GM10266 (cell line): Measurements from ENCODE around the gene STRN3.
"Not testable (repeated sequence)": the region's sequence is repeated elsewhere in the genome, so short reads cannot be mapped to it uniquely, and the experiment has no call there.

ENCODE experiments used
- DNase-seq: peaks from one replicate; pipeline ENCODE4 v3.0.0; 2012; ENCODE audit errors: extremely low spot score
- TF ChIP-seq, protein P1 (sequence below): IDR thresholded peaks from 2 replicates; pipeline ENCODE4 v1.5.1; 2012; ENCODE audit warnings: mild to moderate bottlenecking, low read depth; ENCODE audit not compliant: control insufficient read depth, insufficient read depth; ENCODE audit errors: missing control alignments

Gene STRN3, protein sequence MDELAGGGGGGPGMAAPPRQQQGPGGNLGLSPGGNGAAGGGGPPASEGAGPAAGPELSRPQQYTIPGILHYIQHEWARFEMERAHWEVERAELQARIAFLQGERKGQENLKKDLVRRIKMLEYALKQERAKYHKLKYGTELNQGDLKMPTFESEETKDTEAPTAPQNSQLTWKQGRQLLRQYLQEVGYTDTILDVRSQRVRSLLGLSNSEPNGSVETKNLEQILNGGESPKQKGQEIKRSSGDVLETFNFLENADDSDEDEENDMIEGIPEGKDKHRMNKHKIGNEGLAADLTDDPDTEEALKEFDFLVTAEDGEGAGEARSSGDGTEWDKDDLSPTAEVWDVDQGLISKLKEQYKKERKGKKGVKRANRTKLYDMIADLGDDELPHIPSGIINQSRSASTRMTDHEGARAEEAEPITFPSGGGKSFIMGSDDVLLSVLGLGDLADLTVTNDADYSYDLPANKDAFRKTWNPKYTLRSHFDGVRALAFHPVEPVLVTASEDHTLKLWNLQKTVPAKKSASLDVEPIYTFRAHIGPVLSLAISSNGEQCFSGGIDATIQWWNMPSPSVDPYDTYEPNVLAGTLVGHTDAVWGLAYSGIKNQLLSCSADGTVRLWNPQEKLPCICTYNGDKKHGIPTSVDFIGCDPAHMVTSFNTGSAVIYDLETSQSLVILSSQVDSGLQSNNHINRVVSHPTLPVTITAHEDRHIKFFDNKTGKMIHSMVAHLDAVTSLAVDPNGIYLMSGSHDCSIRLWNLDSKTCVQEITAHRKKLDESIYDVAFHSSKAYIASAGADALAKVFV

DNA sequence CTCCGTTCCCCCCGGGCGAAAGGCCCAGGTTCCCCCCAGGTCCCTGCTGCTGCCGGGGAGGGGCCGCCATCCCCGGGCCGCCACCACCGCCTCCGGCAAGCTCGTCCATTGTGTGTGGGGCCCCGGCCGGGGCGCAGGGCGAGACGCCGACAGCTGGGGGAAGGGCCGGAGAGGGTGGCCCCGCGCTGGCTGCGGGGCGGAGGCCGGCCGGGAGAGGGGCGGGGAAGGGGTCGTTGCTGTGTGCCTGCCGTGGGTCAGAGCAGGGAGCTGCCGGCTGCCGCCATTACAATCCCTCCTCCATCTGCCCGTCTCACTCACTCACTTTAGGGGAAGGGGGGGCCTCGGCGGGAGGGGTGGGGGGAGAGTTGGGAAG is at the start of gene STRN3:
Gene STRN3 (minus strand): TSS at position 303 of the 373 bp plus-strand sequence. CDS start 194 bp downstream, at position 109.
- TF ChIP-seq, protein P1, sequence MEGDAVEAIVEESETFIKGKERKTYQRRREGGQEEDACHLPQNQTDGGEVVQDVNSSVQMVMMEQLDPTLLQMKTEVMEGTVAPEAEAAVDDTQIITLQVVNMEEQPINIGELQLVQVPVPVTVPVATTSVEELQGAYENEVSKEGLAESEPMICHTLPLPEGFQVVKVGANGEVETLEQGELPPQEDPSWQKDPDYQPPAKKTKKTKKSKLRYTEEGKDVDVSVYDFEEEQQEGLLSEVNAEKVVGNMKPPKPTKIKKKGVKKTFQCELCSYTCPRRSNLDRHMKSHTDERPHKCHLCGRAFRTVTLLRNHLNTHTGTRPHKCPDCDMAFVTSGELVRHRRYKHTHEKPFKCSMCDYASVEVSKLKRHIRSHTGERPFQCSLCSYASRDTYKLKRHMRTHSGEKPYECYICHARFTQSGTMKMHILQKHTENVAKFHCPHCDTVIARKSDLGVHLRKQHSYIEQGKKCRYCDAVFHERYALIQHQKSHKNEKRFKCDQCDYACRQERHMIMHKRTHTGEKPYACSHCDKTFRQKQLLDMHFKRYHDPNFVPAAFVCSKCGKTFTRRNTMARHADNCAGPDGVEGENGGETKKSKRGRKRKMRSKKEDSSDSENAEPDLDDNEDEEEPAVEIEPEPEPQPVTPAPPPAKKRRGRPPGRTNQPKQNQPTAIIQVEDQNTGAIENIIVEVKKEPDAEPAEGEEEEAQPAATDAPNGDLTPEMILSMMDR = no peak
- no peak for DNase-seq

DNA sequence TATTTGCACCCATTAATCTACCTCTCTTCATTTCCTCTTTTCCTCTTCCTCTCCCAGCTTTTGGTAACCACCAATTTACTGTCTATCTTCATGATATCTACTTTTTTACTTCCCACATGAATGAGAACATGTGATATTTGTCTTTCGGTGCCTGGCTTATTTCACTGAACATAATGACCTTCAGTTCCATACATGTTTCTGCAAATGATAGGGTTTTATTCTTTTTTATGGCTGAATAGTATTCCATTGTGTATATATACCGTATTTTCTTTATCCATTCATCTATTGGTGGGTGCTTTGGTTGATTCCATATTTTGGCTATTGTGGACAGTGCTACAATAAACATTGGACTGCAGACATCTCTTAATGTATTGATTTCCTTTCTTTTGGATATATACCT is 49.0 kb upstream of the STRN3 start:
- DNase-seq = no peak
- TF ChIP-seq, protein P1 = no peak

DNA sequence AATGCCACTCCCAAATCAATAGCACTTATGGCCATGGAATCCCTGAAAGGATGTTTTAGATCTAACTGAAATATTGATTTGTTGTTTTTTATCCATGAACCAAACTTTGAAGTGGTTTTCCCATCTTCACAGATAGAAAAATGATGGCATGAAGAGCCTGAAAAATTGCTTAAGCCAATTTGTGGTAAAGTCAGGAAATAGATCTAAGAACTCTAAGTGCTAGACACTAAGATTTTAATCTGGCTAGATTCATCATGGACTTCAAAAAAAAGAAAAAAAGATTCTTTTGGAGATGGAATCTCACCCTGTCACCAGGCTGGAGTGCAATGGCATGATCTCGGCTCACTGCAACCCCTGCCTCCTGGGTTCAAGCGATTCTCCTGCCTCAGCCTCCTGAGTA is 45.0 kb upstream of the STRN3 start:
- TF ChIP-seq, protein P1 = no peak
- no peak for DNase-seq

DNA sequence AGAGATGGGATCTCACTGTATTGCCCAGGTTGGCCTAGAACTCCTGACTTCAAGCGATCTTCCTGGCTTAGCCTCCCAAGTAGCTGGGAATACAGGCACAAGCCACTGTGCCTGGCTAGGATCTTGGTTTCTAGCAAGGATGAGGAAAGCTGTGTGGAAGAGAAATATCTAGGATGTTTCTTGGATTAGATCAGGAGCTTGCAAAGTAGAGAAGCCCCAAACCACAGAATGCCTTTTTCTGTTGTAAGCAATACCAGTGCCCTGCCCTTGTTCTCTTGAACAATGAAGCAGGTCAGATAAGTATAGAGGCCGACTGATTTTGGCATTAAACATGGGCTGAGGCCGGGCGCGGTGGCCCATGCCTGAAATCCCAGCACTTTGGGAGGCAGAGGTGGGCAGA is 44.3 kb upstream of the STRN3 start:
- TF ChIP-seq, protein P1 = no peak

DNA sequence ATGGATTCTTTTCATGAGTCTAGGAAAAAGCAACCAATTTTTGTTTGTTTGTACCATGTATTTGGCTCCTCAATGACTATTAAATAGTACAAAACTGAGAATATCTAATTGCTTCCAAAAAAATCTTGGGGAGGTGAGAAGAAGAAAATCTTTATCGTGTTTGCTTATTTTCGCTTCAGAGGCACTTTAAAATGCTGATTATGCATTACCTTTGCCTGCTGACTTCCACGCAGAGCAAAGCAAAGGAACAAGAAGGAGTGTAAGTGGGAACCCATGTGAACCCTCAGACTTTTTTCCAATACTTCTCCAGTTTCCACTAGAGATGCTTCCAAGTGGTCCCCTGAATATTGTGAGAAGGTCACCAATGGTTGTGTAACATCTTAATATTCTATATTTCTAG is 43.2 kb upstream of the STRN3 start:
- TF ChIP-seq, protein P1 = no peak

More for the DNA sequence above, 44.3 kb upstream of the STRN3 start:
- DNase-seq = no peak

DNA sequence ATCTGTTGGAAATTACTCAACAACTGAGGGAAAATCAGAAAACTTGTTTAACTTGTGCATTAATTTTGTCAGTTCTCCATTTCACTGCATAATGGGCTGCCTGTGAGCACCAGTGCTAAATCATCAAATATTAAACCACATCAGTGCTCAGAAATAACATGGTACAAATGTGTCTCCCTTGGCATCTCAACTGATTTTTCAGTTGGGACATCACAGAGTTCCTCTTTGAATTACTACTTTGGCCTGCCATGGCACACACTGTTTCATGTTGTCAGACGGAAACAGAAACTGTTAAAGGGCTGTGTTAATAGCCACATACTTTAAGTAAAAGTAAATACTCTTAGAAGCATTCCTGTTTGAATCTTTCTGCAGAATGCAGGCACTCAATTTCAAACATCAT is 42.1 kb upstream of the STRN3 start:
- no peak for DNase-seq
- TF ChIP-seq, protein P1 = no peak

More for the DNA sequence above, 43.2 kb upstream of the STRN3 start:
- no peak for DNase-seq

DNA sequence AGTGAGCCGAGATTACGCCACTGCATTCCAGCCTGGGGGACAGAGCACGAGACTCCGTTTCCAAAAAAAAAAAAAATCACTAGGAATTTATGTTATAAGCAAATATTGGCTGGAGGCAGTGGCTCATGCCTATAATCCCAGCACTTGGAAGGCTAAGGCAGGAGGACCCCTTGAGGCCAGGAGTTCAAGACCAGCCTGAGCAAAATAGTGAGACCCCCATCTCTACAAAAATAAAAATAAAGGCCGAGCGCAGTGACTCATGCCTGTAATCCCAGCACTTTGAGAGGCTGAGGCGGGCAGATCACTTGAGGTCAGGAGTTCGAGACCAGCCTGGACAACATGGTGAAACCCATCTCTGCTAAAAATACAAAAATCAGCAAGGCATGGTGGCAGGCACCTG is 36.7 kb upstream of the STRN3 start:
- not testable (repeated sequence) for DNase-seq
